Panc1 (cell line): ENCODE results near the gene FGR. TPM values are rescaled to one million over a fixed set of nuclear protein-coding genes. Genes with fewer than 3 reads are reported as not detected.
"Not testable (repeated sequence)": the region's sequence is repeated elsewhere in the genome, so short reads cannot be mapped to it uniquely, and the experiment has no call there.

Experiments used
- ATAC-seq: fragments of 200-7000 bp; cut with Tn5 transposase; 2 replicates; pipeline ENCODE4 v1.9.1; 2020; ENCODE audit warnings: mild to moderate bottlenecking, moderate library complexity
- BruUV-seq: library from RNA; stranded (reverse); fragments of 400-500 nt; replicated peaks from 2 replicates; lab custom pipeline; 2021; lab: Mats Ljungman, UMichigan
- CTCF ChIA-PET: fragments of 300-600 bp; sonication (Branson Sonifier 250); formaldehyde crosslinking; loops from one replicate; lab custom pipeline; 2022; ENCODE audit warnings: antibody characterized with exemption; lab: Charles Lee
- POLR2A ChIA-PET: fragments of 300-600 bp; sonication (Branson Sonifier 250); formaldehyde crosslinking; loops from one replicate; lab custom pipeline; 2022; ENCODE audit warnings: antibody characterized with exemption; lab: Charles Lee
- DNase-seq: peaks from one replicate; pipeline ENCODE4 v3.0.0-alpha.2; 2010; ENCODE audit warnings: low read depth, low spot score
- H3K27ac ChIP-seq: 2 replicates; pipeline ENCODE4 v1.5.1; 2011; ENCODE audit warnings: mild to moderate bottlenecking, low read length, inconsistent platforms
- H3K27me3 ChIP-seq: fragments of 200-500 bp; sonication (Bioruptor generic); 2 replicates; pipeline ENCODE4 v1.6.0; 2014; ENCODE audit warnings: low read length, inconsistent platforms; ENCODE audit not compliant: control insufficient read depth, insufficient read depth
- H3K36me3 ChIP-seq: fragments of 200-500 bp; sonication (Bioruptor generic); 2 replicates; pipeline ENCODE4 v1.5.1; 2014; ENCODE audit warnings: inconsistent platforms, mild to moderate bottlenecking, low read length, moderate library complexity; ENCODE audit not compliant: control insufficient read depth, insufficient read depth
- H3K4me1 ChIP-seq: 2 replicates; pipeline ENCODE4 v1.5.1; 2011; ENCODE audit warnings: inconsistent platforms, mild to moderate bottlenecking, low read length, moderate library complexity; ENCODE audit not compliant: control insufficient read depth, insufficient read depth
- H3K4me3 ChIP-seq, 2 experiments: 2 replicates each; pipeline ENCODE4 v1.5.1; 2011 to 2012; ENCODE audit warnings: low read depth in 2 of 2, low read length in 2 of 2, mild to moderate bottlenecking in 2 of 2, inconsistent platforms in 1 of 2, moderate library complexity in 1 of 2
- H3K9me3 ChIP-seq: fragments of 200-500 bp; sonication (Bioruptor generic); 2 replicates; pipeline ENCODE4 v1.5.1; 2014; ENCODE audit warnings: low read depth, mild to moderate bottlenecking, inconsistent platforms, low read length, moderate library complexity; ENCODE audit not compliant: control insufficient read depth, insufficient read depth
- POLR2AphosphoS5 ChIP-seq: IDR thresholded peaks from 2 replicates; pipeline ENCODE4 v1.6.1; 2012; ENCODE audit warnings: mild to moderate bottlenecking, low read depth, low read length, moderate library complexity
- REST ChIP-seq, 2 experiments: IDR thresholded peaks; 2 replicates each; pipeline ENCODE4 v1.6.1; 2011 to 2012; ENCODE audit warnings: low read depth in 2 of 2, control low read depth in 1 of 2, low read length in 1 of 2, mild to moderate bottlenecking in 1 of 2, moderate library complexity in 1 of 2; ENCODE audit not compliant: insufficient read depth in 1 of 2
- SIN3A ChIP-seq: IDR thresholded peaks from 2 replicates; pipeline ENCODE4 v1.6.1; 2012; ENCODE audit warnings: low read depth, mild to moderate bottlenecking, low read length, moderate library complexity, borderline replicate concordance; ENCODE audit not compliant: insufficient read depth
- TCF7L2 ChIP-seq: IDR thresholded peaks from 2 replicates; pipeline ENCODE4 v1.6.1; 2011; ENCODE audit warnings: mild to moderate bottlenecking, low read depth, low read length, inconsistent platforms
- in situ Hi-C: cut with HindIII; loops from 2 replicates; pipeline ENCODE4 v1.10.0; 2016; ENCODE audit warnings: low sequenced_read_pairs, low pct_unique_long_range_greater_than_20kb
- intact Hi-C: fragments of 100-400 bp; cut with micrococcal nuclease; formaldehyde crosslinking; loops from one replicate; pipeline ENCODE4 v1.10.0; 2022; ENCODE audit not compliant: unreplicated experiment
- total RNA-seq: library from RNA; stranded (reverse); gene quantifications from one replicate; pipeline ENCODE4 v1.2.1, GENCODE V29; 2021; ENCODE audit not compliant: unreplicated experiment
- TF ChIP-seq, protein P1 (sequence below): fragments of 450-650 bp; IDR thresholded peaks from 2 replicates; pipeline ENCODE4 v1.5.1; 2017; ENCODE audit warnings: mild to moderate bottlenecking

The FGR gene
- total RNA-seq, 1 experiment from 2014 or later: 0.18 TPM

DNA sequence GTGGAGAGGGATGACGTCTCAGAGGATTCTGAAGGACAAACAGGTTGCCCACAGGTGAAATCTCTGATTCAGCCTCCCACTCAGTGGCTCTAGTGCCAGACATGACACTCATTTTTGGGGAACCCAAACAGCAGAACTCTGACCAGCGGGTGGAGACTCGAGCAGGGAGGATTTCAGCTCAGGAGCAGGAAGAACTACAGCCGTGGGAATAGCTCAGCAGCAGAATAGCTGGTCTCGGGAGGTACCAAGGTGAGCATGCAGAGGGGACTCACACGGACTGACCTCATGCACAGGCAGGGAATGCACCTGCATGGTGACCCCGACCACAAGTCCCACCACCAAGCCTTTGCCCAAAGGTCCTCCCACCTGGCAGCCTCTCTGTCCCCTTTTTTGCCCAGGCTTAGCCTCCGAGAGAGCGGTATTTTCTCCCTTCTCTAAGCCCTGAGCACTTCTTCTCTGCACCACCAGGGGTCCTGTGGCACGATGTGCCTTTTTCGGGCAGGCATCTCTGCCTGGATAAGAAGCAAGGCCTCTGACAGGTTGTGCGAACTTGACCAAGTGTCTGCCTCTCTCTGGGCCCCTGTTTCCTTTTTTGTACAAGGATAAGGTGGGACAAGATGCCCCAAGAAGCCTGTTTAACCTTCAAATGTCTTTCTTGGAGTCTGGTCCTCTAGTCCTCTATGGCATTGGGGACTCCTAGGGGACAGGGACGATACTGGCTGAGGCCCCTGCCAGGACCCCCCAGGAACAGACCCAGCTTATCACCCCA is 8.8 kb upstream of the FGR start:
- H3K27me3 ChIP-seq: no peaks in the 10 kb centered on the region
- ChIA-PET POLR2A (no interaction called here), CTCF (no interaction called here)
- H3K4me3 ChIP-seq: no peak overlapping the region
- no peak overlapping the region for H3K27ac ChIP-seq
- in situ Hi-C loops (no loop called here), intact Hi-C loops (no loop called here)
- BruUV-seq: no TSS peak
- H3K36me3 ChIP-seq: no peaks in the 10 kb centered on the region
- H3K9me3 ChIP-seq: no peaks in the 10 kb centered on the region
- TF ChIP-seq, protein P1, sequence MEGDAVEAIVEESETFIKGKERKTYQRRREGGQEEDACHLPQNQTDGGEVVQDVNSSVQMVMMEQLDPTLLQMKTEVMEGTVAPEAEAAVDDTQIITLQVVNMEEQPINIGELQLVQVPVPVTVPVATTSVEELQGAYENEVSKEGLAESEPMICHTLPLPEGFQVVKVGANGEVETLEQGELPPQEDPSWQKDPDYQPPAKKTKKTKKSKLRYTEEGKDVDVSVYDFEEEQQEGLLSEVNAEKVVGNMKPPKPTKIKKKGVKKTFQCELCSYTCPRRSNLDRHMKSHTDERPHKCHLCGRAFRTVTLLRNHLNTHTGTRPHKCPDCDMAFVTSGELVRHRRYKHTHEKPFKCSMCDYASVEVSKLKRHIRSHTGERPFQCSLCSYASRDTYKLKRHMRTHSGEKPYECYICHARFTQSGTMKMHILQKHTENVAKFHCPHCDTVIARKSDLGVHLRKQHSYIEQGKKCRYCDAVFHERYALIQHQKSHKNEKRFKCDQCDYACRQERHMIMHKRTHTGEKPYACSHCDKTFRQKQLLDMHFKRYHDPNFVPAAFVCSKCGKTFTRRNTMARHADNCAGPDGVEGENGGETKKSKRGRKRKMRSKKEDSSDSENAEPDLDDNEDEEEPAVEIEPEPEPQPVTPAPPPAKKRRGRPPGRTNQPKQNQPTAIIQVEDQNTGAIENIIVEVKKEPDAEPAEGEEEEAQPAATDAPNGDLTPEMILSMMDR: peak; percentile 90
- TF ChIP-seq SIN3A (no peak), REST (IDR thresholded peaks at IDR 0.05; ENCODE audit: insufficient read depth in 1 of 2, low read depth in 2 of 2, low read length in 1 of 2) (no peak), POLR2AphosphoS5 (no peak)
- ATAC-seq (peak; percentile 91), DNase-seq (peak; percentile 52)
- H3K4me1 ChIP-seq: no peaks in the 10 kb centered on the region

DNA sequence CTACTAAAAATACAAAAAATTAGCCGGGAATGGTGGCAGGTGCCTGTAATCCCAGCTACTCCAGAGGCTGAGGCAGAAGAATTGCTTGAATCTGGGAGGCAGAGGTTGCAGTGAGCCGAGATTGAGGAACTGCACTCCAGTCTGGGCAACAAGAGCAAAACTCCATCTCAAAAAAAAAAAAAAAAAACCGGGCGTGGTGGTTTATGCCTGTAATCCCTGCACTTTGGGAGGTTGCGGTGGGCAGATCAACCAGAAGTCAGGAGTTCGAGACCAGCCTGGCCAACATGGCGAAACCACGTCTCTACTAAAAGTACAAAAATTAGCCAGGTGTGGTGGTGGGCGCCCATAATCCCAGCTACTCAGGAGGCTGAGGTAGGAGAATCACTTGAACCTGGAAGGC is 5.5 kb upstream of the FGR start:
- POLR2A ChIA-PET, ATAC-seq, H3K27me3 ChIP-seq, in situ Hi-C loops, BruUV-seq, DNase-seq, H3K9me3 ChIP-seq, intact Hi-C loops, H3K27ac ChIP-seq, H3K36me3 ChIP-seq, CTCF ChIA-PET, H3K4me3 ChIP-seq, H3K4me1 ChIP-seq: not testable (repeated sequence)

DNA sequence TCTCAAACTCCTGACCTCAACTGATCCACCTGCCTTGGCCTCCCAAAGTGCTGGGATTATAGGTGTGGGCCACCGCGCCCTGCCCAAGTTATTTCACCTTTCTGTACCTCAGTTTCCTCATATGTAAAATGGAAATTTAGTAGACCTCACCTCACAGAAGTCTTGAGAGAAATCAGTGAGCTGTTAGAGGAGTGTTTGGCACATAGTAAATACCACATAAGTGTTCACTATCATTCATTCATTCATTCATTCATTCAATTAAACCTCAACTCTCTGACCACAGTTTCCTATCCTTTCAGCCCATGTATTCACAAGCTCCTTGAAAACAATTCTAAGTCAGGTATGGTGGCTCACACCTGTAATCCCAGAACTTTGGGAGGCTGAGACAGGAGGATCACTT is 3.8 kb upstream of the FGR start:
- POLR2A ChIA-PET: interaction anchor here (0.6 kb wide), 1 partner anchor 25 kb away, joined by 4 read pairs; no protein-coding TSS in a partner anchor
- H3K27me3 ChIP-seq: peaks cover 7% of the 10 kb centered on the region; the same call in 1 of the 2 replicates
- intact Hi-C loops: no loop called here
- ATAC-seq (no peak), DNase-seq (no peak)
- CTCF ChIA-PET: no interaction called here
- BruUV-seq: no TSS peak
- H3K4me1 ChIP-seq: no peaks in the 10 kb centered on the region
- H3K9me3 ChIP-seq: no peaks in the 10 kb centered on the region
- H3K4me3 ChIP-seq: no peak overlapping the region
- in situ Hi-C loops: no loop called here
- TF ChIP-seq TCF7L2 (no peak), POLR2AphosphoS5 (no peak), SIN3A (no peak), REST (IDR thresholded peaks at IDR 0.05; ENCODE audit: insufficient read depth in 1 of 2, low read depth in 2 of 2, low read length in 1 of 2) (no peak)
- TF ChIP-seq, protein P1: no peak
- H3K27ac ChIP-seq: no peak overlapping the region
- no peaks in the 10 kb centered on the region for H3K36me3 ChIP-seq
